Midbrain (tissue), 1 donor: Measurements from ENCODE around the gene CD247.

ENCODE experiments used
- DNase-seq: peaks from one replicate; lab custom pipeline; 2025; lab: John Stamatoyannopoulos, UW

Gene CD247

DNA sequence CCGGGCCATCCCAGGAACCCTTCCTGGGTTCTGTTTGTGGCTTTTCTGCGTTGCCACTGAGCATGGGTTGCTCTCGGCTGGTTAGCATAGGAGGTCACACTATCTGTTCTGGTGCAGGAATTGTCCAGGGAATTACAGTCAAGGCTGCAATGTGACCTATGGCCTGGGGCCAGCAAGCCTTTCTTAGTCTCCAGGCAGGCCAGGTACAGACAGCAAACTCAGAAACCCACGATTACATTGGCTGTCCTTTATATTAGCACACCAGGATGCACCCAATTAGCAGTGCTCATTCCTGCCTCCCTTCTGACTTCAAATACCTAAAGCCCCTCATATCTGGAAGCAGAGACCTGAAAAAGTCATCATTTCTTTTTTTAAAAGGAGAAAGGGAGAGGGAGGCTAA is 55.2 kb downstream of the CD247 start:
- DNase-seq, result no peak

DNA sequence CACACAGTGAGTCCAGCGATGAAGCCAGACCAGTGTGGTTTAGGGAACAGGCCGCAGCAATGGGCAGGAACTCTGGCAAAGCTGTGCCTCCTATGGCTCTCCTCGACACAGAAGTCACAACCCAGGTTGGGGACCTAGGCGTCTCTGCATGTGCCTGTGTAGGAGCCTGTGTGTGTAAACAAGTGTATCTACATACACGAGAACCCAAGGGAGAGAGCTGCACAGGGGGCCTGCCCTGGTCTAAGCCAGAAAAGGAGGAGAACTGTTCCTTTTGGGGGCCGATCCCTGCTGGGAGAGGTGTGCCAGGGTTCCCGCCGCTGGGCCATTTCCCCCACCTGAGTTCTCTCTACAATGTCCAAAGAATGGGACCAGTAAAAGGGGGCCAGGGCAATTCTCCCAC is 56.0 kb downstream of the CD247 start:
- no peak for DNase-seq

DNA sequence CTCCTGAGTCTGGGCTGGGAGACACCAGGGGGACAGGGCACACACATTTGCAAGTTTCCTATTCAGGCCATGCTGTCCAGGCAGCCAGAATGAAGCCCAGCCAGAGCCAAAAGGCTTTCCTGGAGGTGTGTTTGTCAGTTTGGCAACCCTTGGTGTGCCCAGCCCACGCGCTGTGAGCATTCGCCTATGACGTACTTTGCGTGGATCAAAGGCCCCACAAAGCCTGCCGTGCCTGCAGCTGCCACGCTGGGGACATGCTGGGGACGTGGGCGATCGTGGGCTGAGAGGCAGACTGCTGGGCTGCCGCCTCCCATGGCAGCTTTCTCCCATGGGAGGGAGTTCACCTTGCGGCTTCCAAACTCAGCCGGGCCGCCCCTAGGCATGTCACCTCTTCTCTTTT is 57.5 kb downstream of the CD247 start:
- DNase-seq, result no peak

DNA sequence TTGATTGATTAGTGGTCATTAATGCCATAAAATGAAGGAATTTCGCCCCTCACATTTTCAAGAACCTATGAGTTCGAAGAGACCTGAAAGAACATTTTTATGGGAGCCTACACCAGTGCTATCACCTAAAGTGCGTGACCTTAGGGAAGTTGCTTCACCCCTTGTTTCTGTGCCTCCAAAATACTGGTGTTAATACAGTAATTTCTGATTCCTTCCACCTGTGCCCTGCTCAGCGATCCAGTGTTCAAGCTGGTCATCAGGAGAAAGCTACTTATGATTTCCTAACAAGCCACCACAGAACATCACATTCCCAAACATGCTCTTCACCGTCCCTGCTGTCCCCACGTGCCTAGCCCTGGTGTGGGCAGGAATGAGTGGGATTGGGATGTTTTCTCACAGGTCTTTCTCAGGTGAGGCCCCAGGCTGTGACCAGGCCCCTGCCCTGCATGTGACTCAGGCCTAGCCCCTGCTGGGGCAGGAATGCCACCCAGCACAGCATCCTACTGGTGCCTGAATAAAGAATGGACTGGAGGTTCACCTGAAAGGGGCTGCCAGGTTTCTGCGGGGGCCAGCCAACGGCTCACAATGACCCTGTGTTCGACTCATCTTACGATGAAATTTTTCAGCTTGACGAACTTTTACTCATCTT is 60.3 kb downstream of the CD247 start:
- DNase-seq, result no peak

DNA sequence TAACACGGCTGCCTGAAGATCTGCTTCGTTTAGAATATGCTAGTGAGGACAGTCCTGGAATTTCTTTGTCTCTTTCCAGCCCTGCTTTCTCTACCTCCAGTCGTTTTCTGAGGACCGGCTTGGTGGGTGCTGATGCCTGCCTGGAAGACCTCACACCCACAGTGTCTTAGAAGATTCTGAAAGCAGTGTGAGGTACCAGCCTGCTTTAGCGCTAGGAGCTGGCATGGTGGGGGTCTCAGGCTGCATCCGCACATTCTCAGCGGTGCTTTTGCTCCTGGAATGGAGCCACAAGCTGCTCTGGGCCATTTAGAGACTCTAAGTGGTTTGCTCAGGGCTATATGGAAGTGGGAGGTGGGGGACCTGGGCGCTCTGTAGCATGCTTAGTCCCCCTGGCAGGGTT is 61.4 kb downstream of the CD247 start:
- DNase-seq, result no peak

DNA sequence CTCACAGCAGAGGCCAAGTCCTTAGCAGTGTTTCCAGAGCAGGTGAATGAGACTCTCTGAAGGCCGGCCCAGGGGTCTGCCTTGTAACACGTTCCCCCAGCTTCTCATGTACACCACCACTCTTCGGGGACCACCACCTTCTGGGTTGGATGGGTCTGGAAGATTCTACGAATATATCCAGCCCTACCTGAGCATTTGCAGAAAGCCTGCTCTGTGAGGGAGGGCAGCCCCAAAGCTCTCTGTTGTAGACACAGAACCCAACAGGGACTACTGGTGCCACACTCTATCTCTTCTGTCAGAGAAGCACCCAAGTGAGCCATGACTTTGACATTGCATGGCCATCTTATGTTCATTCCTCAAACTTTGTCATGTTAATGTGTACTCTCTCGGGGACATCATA is 61.8 kb downstream of the CD247 start:
- DNase-seq, result no peak

DNA sequence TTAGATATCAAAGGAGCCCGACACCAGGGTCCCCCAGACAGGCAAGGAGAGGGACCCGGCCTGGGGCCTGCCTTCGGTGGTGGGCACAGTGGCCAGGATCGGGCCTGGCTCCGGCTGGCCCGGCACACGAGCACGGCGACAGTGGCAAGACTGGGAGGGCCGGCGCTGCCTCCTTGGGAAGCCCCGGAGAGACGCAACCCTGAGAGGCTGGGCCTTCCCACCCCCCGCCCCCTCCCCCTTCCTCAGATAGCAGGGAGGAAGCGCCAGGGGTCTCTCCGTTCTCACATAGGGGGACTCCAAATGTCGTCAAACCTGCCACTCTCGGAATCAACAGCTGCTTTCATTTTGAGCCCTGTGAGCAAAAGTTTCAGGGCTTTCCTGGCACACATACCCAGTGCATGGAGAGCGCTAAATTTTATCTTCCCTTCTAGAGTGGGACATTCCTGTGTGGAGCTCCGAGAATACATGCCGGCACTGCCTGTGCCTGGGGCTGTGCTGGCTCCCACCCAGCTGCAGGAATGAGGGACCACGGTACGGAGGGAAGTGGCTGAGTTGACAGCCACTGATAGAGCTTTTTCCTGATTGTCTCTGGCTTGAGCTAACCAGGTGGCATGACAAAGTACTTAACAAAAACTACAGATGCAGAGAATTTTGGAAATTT is 62.4 kb downstream of the CD247 start:
- DNase-seq, result peak; percentile 4

DNA sequence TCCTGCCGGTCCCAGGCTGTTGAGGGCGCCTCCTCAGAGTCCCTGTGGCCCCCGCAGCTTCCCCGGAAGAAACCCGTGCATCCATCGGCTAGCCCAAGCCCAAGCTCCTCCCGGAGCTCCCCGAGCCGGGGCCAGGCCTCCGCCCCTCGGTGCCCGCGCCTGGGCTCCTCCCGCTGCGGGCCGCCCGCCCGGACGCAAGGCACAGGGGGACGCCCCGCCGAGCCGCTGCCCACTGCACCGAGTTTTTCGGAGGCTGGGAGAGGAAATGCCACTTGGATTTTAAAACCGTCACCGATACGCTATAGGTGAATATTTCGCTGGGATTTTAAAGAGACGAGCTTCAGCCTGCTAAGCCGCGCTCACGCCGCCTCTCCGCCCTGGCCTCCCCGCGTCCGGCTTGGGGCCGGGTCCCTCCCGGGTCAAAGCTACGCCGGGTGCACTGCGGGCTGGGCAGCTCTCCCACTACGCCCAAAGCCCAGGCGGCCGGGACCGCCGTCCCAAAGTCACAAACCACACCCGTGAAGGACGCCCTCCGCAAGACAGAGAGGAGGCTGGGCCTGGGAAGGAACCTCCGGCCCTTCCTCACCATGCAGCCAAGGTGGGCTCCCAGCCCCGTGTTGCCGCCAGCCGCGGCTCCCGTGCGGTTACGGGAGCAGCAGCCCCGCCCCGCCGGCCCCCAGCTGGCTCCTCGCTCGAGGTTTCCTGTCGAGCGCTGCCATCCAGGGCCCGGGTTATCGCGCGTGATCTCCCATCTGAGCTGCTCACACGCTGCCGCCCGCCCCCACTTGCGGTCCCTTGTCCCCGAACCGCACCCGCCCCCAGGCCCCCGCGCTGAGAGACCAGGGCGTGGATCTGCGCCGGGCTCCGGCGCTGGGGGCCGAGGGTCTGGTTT is 63.2 kb downstream of the CD247 start:
- peak; percentile 40 for DNase-seq

DNA sequence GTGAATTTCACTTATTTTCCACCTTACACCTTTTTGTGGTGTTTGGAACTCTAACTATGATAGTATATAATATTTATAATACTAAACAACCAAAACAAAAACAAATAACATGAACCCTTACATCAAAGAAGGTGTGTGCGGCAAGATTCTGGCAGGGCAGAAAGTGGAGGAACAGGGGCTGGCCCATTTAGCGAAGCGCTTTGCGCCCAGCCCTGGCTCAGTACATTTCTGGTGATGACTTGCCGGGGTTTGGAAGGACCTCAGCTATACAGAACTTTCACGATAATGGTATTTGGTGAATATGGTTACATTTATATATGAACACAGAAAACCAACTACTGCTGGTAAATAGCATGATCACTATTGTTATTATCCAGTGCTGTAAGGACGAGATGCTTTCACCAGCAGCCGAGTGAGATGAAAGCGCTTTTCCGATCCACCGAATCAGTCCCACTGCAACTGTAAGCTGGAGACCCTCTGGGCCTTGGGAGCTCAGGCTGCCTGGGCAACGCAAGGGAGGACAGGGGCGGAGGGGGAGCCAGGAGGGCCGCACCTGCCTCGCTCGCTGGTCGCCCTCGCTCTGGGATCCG is 63.9 kb downstream of the CD247 start:
- peak; percentile 33 for DNase-seq

DNA sequence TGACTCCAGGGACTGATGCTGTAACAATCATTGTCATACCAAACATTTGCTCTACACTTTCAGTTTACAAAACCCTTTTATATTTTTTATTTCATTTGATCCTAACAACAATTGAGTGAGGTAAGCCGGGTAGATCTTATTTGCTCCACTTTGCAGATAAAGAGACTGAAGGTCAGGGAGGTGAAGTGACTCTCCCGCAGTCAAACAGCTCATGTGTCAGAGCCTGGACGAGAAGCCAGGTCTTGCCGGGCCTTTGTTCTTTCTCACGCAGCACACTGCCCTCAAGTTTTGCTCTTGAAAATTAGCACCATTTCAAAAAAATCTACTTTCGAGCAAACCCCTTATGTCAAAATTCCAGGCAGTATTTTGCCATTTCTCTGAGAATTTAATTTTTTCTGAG is 65.2 kb downstream of the CD247 start:
- DNase-seq, result no peak

DNA sequence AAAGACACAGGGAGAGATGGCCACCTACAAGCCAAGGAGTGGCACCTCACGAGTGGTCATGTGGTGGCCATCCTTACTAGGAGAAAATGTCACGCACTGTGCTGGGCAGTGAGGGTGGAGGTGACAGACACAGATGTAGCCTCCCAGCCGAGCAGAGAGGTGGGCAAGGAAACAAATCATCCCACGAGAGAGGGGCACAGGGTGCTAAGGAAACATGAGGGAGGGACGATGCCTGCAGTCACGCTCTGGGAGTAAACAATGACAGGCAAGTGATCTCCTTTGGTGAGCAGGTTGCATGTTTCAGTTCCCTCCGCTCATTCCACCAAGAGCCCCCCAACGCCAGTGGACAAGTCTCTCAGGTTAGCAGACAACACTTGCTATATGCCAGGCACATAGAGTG is 65.8 kb downstream of the CD247 start:
- no peak for DNase-seq

DNA sequence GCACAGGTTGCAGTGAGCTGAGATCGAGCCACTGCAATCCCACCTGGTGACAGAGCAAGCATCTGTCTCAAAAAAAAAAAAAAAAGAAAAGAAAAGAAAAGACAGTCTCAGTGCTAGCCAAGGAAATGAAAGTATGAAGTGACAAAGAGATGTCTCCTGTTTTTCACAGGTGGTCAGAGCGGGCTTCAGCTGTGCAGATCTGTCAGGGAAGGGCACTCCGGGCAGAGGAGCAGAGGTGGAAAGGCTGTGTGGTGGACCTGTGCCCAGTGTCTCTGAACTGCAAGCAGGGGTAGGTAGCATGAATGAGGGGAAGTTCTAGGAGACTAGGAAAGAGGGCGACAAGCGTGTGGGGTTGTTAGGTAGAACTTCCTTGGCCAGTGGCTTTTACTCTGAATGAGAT is 67.5 kb downstream of the CD247 start:
- no peak for DNase-seq

DNA sequence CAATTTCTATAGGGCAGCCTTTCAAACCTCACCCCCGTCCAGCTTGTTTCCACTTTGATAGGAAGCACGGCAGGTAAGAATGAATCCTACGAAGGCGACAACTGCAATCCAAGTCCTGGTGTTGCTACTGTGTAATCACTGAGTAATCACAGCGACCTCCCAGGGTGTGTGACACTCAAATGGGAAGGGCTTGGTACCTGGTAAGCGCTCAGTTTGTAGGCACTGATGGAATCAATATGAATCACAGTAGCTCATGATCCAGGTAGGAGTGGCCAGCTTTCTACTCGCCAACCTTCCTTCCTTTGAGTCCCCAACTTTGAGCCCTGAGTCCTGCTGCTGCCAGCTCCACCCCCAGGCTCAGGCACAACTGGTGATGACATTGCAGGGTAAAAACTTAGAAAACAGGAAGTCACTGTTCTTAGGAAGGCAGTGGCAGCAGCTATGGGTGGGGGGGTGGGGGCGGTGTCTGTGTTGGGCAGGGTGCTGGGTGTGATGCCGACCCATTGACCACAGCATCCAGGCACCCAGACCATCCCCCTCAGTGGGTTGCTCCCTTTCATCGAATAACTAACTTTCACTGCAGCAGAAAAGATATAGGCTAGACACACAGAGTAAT is 70.7 kb downstream of the CD247 start:
- DNase-seq, result no peak

DNA sequence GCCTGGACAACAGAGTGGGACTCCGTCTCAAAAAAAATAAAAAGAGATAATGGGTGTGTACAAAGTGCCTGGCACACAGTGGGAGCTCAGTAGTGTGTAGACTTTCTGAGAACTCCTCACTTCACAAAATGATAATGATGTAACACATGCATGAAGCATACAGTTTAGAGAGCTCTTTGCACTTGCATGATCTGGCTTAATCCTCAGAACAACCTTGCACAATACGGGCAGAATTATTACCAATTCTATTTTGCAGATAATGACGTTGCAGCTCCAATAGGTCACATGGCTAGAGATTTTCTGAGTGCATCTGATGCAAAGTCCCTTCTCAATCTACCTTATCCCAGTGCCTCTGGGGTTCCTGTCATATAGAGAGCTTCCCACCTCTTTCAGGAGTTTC is 71.4 kb downstream of the CD247 start:
- DNase-seq, result no peak

DNA sequence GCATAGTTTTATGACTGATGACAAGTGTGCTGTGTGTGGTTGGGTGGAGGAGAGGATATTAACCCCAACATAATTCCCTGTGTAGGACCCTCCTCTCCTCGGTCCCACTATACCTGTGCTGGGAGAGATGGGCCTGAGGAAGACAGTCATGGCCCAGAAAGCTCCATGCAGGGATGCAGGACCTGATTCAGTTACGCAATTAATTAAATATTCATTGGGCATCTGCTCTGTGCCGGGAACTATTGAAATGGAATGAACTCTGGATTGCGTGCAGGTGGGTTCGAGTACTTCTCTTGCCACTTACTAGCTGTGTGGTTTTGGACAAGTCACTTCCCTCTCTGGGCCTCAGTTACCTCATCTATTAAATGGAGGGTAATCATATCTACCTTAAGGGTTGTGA is 74.6 kb downstream of the CD247 start:
- DNase-seq, result no peak

DNA sequence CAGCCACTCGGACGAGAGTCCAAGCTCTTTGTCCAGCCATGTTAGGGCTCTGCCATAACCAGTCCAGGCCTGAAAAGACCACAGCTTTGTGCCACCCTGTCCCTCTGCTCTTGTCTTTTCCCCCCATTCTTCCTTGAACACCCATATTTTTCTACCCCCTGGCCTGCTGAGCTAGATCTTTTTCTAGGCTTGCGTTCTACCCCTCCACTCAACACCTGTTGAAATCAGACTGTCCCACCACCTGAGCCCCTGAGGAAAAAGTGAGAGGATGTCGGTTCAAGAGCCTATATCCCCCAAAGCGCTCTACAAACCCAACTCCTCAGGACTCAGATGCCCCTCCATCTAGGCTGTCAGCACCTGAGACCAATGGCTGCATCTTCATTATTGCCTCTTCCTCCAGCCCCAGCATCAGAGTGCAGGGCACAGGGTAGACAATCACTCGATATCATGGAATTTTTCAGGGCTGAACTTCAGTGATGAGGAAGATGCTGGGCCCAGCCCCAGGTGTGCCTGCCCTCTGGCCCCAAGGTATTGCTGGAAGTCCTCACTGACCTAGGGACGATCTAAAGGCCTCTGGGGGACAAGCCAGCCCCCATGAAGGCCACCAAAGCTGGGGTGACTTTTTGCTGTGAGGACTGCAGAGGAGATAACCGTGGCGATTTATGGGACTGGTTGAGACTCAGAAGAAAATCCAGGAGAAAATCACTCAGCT is 75.3 kb downstream of the CD247 start:
- no peak for DNase-seq

DNA sequence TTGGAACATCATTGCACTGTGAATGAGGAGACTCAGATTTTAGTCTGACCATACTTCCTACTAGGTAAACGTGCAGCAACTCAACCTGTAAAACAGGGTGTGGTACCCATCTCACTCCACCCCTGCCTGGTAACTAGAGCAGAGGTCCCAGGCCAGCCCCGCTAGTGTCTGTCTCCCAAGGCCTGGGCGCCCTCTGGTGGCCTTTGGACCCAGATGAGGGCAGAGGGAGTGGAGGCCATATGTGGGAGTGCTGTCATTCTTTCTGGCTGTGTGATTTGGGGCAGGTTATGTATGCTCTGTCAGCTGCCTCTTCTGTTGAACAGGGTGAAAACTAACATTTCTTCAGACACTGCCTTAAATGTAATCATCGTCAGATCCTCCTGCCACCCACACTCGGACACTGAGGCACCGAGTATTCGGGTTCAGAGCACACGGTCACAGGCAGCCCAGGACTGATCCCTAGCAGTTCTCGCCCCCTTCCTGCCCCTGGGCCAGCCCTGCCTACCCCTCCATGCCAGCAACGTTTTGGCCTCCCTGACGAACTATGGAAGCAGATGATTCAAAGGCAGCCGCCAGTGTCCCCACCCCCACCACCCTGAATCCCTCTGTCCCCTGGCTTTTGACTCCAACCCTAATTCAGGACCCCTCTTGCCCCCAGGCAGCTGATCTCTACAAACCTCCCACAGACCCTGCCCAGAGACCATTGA is 76.0 kb downstream of the CD247 start:
- DNase-seq, result peak; percentile 61

DNA sequence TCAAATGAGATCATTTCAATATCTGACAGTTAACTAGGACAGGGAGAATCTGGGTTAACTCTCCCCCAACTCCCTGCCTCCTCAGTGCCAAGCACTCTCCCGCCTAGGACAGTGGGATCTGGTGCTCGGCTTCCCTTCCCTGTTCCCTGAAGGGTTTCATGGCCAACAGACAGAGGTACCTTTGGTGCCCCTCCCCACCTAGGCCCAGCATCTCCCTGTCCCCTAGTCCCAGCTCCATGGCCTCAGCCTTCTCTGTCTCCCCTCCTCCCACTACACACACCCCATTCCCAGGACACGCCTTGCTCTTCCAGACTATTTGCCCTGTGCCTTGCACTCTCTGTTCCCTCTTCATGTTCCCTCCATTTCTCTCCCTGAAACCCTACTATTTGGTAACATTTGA is 77.1 kb downstream of the CD247 start:
- no peak for DNase-seq

DNA sequence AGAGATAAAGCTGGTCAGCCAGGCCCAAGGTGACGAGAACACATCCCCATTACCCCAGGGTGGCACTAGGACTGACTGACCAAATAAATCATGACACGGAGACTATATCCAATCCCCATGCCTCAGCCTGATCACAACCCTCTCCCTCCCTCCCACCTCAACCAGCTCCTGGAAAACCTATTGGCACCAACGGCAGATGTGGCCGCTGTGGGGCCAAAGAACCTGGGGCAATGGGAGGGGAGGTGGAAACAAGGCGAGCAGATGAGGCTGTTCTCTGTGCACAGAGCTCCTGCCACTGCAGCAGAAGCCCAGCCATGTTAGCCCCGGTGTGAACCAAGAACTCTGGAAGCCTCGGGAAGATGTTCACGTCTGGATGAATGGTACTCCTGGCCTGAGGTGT is 77.6 kb downstream of the CD247 start:
- no peak for DNase-seq

DNA sequence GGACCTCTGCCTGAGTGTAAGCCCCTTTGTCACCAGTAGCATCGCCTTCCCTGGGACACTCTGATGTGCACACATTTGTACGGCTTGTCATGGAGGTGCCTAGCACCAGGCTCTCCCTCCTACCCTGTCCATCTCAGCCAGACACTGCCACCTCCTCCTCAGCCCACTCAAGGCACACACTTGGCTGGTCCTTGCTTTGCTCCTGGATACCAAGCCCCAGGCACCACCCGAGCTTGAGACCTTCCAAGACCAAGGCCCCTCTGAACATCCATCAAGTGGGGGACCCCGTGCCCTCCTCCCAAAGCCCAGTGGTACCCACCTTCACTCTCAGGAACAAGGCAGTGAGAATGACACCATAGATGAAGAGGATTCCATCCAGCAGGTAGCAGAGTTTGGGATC is 78.0 kb downstream of the CD247 start:
- no peak for DNase-seq
